Measurements from ENCODE around the gene DGKA.

- no peak for TF ChIP-seq POLR2A (IDR thresholded peaks at IDR 0.05)
- TF ChIP-seq CTCF (IDR thresholded peaks at IDR 0.05), result no peak
These were observed 8.0 kb downstream of the DGKA start for GRCh38 chr12:55938826-55939501.
